ENCODE results near the gene F13A1. TPM values are rescaled to one million over a fixed set of nuclear protein-coding genes. Genes with fewer than 3 reads are reported as not detected.

Gene F13A1
- total RNA-seq, 2 donors from 2014 or later = 3.5 to 24.5 TPM

DNA sequence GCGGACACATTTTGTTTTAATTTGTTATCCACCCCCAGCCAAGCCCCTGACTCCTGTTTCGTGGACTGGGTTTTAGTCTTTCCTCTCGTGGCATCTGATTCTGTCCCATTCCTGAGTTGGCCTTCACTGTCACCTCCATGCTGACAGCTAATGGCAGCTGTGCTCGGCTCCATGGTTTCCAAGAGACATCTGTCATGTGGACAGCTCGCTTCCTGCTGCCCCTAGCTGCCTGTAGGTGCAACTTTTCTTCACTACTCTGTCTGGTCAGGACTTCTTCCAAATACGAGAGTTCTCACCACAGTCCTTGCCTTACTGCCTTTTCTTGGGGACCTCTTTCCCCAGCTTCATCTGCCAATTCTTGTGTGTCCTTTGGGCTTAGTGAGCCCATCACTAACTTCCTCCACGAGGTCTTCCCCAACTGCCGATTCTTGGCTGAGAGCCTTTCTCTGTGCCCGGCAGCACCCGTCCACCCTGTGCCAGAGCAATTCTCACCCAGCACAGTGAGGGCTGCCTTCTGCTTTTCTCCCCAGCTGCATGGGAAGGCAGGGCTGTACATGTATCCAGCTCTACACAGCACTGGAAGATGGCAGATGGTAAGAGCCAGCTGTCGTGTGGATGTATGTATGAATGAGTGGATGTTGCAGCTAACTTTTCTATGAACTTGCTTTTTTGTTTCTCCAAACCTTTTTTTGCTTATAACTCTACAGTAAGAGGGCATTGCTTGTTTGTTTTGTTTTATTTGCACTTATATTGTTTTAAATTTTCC, 140.4 kb downstream of the F13A1 start:
- 77% methylated on average over 11 of the region's 11 CpGs for WGBS
- DNase-seq (ENCODE audit: low spot score) = no peak
- H3K9me3 ChIP-seq = no peaks in the 10 kb centered on the region
- no peak for TF ChIP-seq POLR2AphosphoS5 (IDR thresholded peaks at IDR 0.05)
- no peak for TF ChIP-seq CTCF (IDR thresholded peaks at IDR 0.05)
- TF ChIP-seq POLR2A (IDR thresholded peaks at IDR 0.05) = no peak
- intact Hi-C loops (cut with DNase I) = no loop called here
- H3K27ac ChIP-seq = no peak overlapping the region
- no peaks in the 10 kb centered on the region for H3K36me3 ChIP-seq
- H3K4me1 ChIP-seq (replicated peaks) = no peaks in the 10 kb centered on the region
- H3K4me3 ChIP-seq = no peak overlapping the region
- no peaks in the 10 kb centered on the region for H3K27me3 ChIP-seq (replicated peaks; ENCODE audit: insufficient read depth)

GRCh38 chr6:6178795-6179194, 141.7 kb downstream of the F13A1 start:
- 66% methylated on average over 6 of the region's 6 CpGs for WGBS
- DNase-seq (ENCODE audit: low spot score) = no peak
- Histone ChIP-seq H3K27me3 (replicated peaks; ENCODE audit: insufficient read depth) (no peaks in the 10 kb centered on the region), H3K9me3 (no peaks in the 10 kb centered on the region), H3K4me3 (no peak overlapping the region), H3K4me1 (replicated peaks) (no peaks in the 10 kb centered on the region), H3K27ac (no peak overlapping the region), H3K36me3 (no peaks in the 10 kb centered on the region)
- TF ChIP-seq POLR2AphosphoS5 (IDR thresholded peaks at IDR 0.05) = no peak
- TF ChIP-seq CTCF (IDR thresholded peaks at IDR 0.05) = no peak
- TF ChIP-seq POLR2A (IDR thresholded peaks at IDR 0.05) = no peak
- intact Hi-C loops (cut with DNase I) = no loop called here

- Histone ChIP-seq H3K4me3 (no peak overlapping the region), H3K36me3 (no peaks in the 10 kb centered on the region), H3K4me1 (replicated peaks) (no peaks in the 10 kb centered on the region), H3K27me3 (replicated peaks; ENCODE audit: insufficient read depth) (no peaks in the 10 kb centered on the region), H3K27ac (no peak overlapping the region), H3K9me3 (no peaks in the 10 kb centered on the region)
- intact Hi-C loops (cut with DNase I) = no loop called here
- DNase-seq (ENCODE audit: low spot score) = no peak
- 66% methylated on average over 4 of the region's 4 CpGs for WGBS
- TF ChIP-seq CTCF (IDR thresholded peaks at IDR 0.05) (no peak), POLR2AphosphoS5 (IDR thresholded peaks at IDR 0.05) (no peak), POLR2A (IDR thresholded peaks at IDR 0.05) (no peak)
Observed at GRCh38 chr6:6177754-6178153, 142.7 kb downstream of the F13A1 start.

- intact Hi-C loops (cut with DNase I) = no loop called here
Observed at GRCh38 chr6:6176586-6177228, 143.8 kb downstream of the F13A1 start.

More at GRCh38 chr6:6176586-6177228, 143.8 kb downstream of the F13A1 start:
- Histone ChIP-seq H3K27me3 (replicated peaks; ENCODE audit: insufficient read depth) (no peaks in the 10 kb centered on the region), H3K4me3 (no peak overlapping the region), H3K4me1 (replicated peaks) (no peaks in the 10 kb centered on the region), H3K36me3 (no peaks in the 10 kb centered on the region), H3K9me3 (no peaks in the 10 kb centered on the region), H3K27ac (no peak overlapping the region)
- TF ChIP-seq POLR2A (IDR thresholded peaks at IDR 0.05) (no peak), CTCF (IDR thresholded peaks at IDR 0.05) (no peak), POLR2AphosphoS5 (IDR thresholded peaks at IDR 0.05) (no peak)
- WGBS = 62% methylated on average over 8 of the region's 8 CpGs
- no peak for DNase-seq (ENCODE audit: low spot score)
